GM06990 (cell line): ENCODE data around the gene TMEM161B.
"Not testable (repeated sequence)": the region's sequence is repeated elsewhere in the genome, so short reads cannot be mapped to it uniquely, and the experiment has no call there.

Source experiments
- DNase-seq: peaks from one replicate; pipeline ENCODE4 v3.0.0-alpha.2; 2011; ENCODE audit not compliant: insufficient read length; ENCODE audit errors: extremely low read depth
- H3K27me3 ChIP-seq: replicated peaks from 2 replicates; pipeline ENCODE4 v1.6.0; 2011; ENCODE audit warnings: low read length; ENCODE audit not compliant: control insufficient read depth, insufficient read depth
- H3K36me3 ChIP-seq: 2 replicates; pipeline ENCODE4 v1.5.1; 2011; ENCODE audit warnings: low read length; ENCODE audit not compliant: control insufficient read depth, insufficient read depth
- H3K4me3 ChIP-seq: replicated peaks from 2 replicates; pipeline ENCODE4 v1.5.1; 2011; ENCODE audit warnings: low read depth, mild to moderate bottlenecking, control low read depth, low read length
- CTCF ChIP-seq: IDR thresholded peaks from 2 replicates; pipeline ENCODE4 v1.5.1; 2011; ENCODE audit warnings: low read length, control low read depth, mild to moderate bottlenecking, inconsistent platforms; ENCODE audit not compliant: insufficient read depth, poor library complexity, severe bottlenecking

Gene TMEM161B

DNA sequence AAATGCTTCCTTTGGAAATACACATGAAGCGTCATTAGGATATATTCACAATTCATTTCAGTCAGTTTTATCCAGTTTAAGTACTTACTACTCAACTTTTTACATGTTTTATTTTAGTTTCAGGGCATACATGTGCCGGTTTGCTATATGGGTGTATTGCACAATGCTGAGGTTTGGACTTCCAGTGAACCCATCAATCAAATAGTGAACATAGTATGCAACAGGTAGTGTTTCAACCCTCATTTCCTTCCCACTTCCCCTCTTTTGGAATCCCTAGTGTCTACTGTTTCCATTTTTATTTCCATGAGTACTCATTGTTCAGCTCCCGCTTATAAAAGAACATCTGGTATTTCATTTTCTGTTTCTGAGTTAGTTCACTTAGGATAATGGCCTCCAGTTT, 74.7 kb downstream of the TMEM161B start:
- no peak overlapping the region for H3K4me3 ChIP-seq
- no peak for TF ChIP-seq CTCF
- no peaks in the 10 kb centered on the region for H3K36me3 ChIP-seq
- H3K27me3 ChIP-seq, result no peaks in the 10 kb centered on the region
- no peak for DNase-seq

DNA sequence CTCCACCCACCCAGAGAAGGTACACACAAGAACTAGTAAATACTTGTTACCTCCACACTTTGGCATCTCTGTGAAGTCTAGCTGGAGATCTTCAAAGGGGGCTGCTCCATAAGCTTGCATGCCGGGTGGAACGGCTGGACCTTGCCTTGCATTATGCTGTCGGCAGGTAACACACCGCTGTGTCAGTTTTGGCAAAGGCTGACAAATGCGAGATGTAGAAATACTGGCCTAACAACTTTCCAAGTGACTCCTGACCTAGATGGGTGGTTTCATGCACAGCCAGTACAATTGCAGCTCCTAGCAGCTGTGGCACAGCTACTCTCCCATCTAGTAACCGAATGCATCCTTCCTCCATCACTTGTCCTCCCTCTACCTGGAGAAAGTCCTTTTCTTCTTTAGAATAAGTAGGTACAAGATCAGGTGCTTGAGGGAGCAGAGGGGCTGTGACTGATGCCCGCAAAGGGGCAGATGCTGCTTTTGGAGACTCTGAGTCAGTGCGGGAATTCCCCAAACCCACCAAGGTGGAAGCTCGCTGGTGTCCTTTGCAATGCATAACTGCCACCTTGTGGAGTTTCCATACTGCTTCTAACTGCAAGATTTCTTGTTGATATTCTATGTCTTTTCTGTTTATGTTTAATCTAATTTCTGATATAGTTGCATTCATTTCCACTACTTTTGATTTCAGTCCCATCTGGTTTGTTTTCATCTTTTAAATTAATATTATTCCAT, 78.4 kb downstream of the TMEM161B start:
- TF ChIP-seq CTCF, result no peak
- H3K4me3 ChIP-seq, result no peak overlapping the region
- no peaks in the 10 kb centered on the region for H3K36me3 ChIP-seq
- DNase-seq, result no peak
- no peaks in the 10 kb centered on the region for H3K27me3 ChIP-seq

DNA sequence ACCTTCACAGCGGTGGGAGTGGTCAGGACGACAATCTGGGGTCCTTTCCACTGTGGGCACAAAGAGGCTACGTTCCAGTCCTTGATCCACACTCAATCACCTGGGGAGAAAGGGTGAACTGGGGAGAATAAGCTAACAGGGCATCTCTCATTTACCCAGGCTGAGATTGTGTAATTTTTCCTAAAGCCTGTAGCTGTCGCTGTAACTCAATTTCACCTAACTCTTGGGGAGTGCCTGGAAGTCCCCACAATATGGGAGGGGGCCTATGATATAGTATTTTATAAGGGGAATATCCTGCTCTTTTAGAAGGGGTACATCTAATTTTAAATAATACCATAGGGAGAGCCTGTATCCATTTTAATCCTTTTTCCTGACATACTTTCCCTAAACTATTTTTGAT, 79.2 kb downstream of the TMEM161B start:
- not testable (repeated sequence) for H3K4me3 ChIP-seq, H3K36me3 ChIP-seq, H3K27me3 ChIP-seq, DNase-seq

GRCh38 chr5:88188458-88189132, 80.0 kb downstream of the TMEM161B start:
- Histone ChIP-seq H3K4me3 (no peak overlapping the region), H3K27me3 (no peaks in the 10 kb centered on the region), H3K36me3 (no peaks in the 10 kb centered on the region)
- no peak for DNase-seq
- no peak for TF ChIP-seq CTCF

GRCh38 chr5:88183255-88183654, 85.4 kb downstream of the TMEM161B start:
- TF ChIP-seq CTCF, result no peak
- Histone ChIP-seq H3K4me3 (no peak overlapping the region), H3K36me3 (no peaks in the 10 kb centered on the region), H3K27me3 (no peaks in the 10 kb centered on the region)
- no peak for DNase-seq

GRCh38 chr5:88177486-88177885, 91.2 kb downstream of the TMEM161B start:
- DNase-seq, H3K4me3 ChIP-seq, H3K36me3 ChIP-seq, H3K27me3 ChIP-seq: not testable (repeated sequence)
